HepG2 (cell line): ENCODE results near the gene SOX5. TPM values are rescaled to one million over a fixed set of nuclear protein-coding genes. Genes with fewer than 3 reads are reported as not detected.

Experiments
- ATAC-seq: fragments of 200-7000 bp; cut with Tn5 transposase; 3 replicates; pipeline ENCODE4 v1.9.1; 2020; ENCODE audit warnings: mild to moderate bottlenecking, moderate library complexity
- BruUV-seq: library from RNA; stranded (reverse); fragments of 400-500 nt; replicated peaks from 2 replicates; lab custom pipeline; 2021; lab: Mats Ljungman, UMichigan
- CTCF ChIA-PET: fragments of 300-600 bp; formaldehyde crosslinking; extraction: SDS; loops from one replicate; lab custom pipeline; 2021; ENCODE audit warnings: low total read pairs, inconsistent platforms, low intra/inter-chr PET ratio; lab: Yijun Ruan, JAX
- POLR2A ChIA-PET: fragments of 350-600 bp; sonication (Branson Sonifier 250); formaldehyde crosslinking; loops from one replicate; lab custom pipeline; 2020; ENCODE audit warnings: antibody characterized with exemption, inconsistent platforms; lab: Yijun Ruan, JAX
- DNase-seq: peaks from one replicate; pipeline ENCODE4 v3.0.0-alpha.2; 2015; ENCODE audit warnings: low spot score
- FAIRE-seq: peaks from 3 replicates; lab custom pipeline; 2011; peaks lifted over from hg19 to GRCh38; lab: Jason Lieb, UNC
- H2AFZ ChIP-seq: one replicate; pipeline ENCODE4 v1.6.1; 2011; ENCODE audit warnings: low read length, inconsistent platforms
- H3K27ac ChIP-seq: fragments of 300-600 bp; 3 replicates; pipeline ENCODE4 v1.8.0; 2011; ENCODE audit warnings: mixed run types, mild to moderate bottlenecking, mixed read lengths, low read length, inconsistent platforms; ENCODE audit not compliant: insufficient read depth; ENCODE audit errors: extremely low read length
- H3K27me3 ChIP-seq, 2 experiments: fragments of 200-600 bp in 1 of 2; 2 replicates in 1 of 2; 3 replicates in 1 of 2; pipeline versions ENCODE4 v1.6.0 to v1.8.0; 2011; ENCODE audit warnings: low read length in 2 of 2, mild to moderate bottlenecking in 2 of 2, moderate library complexity in 2 of 2, inconsistent platforms in 1 of 2; ENCODE audit not compliant: insufficient read depth in 2 of 2, control insufficient read depth in 1 of 2
- H3K36me3 ChIP-seq, 2 experiments: fragments of 200-600 bp in 1 of 2; replicated peaks in 1 of 2; 2 replicates in 1 of 2; 3 replicates in 1 of 2; pipeline versions ENCODE4 v1.5.1 to v1.8.0; 2011; ENCODE audit warnings: low read length in 2 of 2, inconsistent platforms in 1 of 2; ENCODE audit not compliant: insufficient read depth in 2 of 2, control insufficient read depth in 1 of 2
- H3K4me1 ChIP-seq: 2 replicates; pipeline ENCODE4 v1.5.1; 2012; ENCODE audit warnings: low read length, inconsistent platforms; ENCODE audit not compliant: insufficient read depth
- H3K4me2 ChIP-seq: 2 replicates; pipeline ENCODE4 v1.6.0; 2011; ENCODE audit warnings: low read depth, low read length, inconsistent platforms
- H3K4me3 ChIP-seq, 3 experiments: fragments of 200-600 bp in 1 of 3; sonication (generic), shearing (Covaris generic) in 1 of 3; replicated peaks in 1 of 3; 2 replicates each; pipeline ENCODE4 v1.5.1; 2011 to 2016; ENCODE audit warnings: low read length in 3 of 3, inconsistent platforms in 2 of 3, low read depth in 2 of 3, mild to moderate bottlenecking in 2 of 3, control low read depth in 1 of 3, mixed read lengths in 1 of 3; ENCODE audit not compliant: insufficient read depth in 1 of 3
- H3K79me2 ChIP-seq: one replicate; pipeline ENCODE4 v1.6.1; 2011; ENCODE audit warnings: low read length, inconsistent platforms; ENCODE audit not compliant: insufficient read depth
- H3K9ac ChIP-seq: 2 replicates; pipeline ENCODE4 v1.6.0; 2011; ENCODE audit warnings: mild to moderate bottlenecking, low read depth, low read length, inconsistent platforms; ENCODE audit not compliant: insufficient read depth
- H3K9me3 ChIP-seq: 2 replicates; pipeline ENCODE4 v1.5.1; 2012; ENCODE audit warnings: mild to moderate bottlenecking, low read length
- H4K20me1 ChIP-seq: 2 replicates; pipeline ENCODE4 v1.6.0; 2011; ENCODE audit warnings: inconsistent platforms, mild to moderate bottlenecking, low read length, moderate library complexity; ENCODE audit not compliant: insufficient read depth
- ATF7 ChIP-seq, 2 experiments: fragments of 450-650 bp in 1 of 2; sonication (generic) in 1 of 2; formaldehyde crosslinking in 1 of 2; IDR thresholded peaks; 2 replicates each; pipeline versions ENCODE4 v1.4.0 to v1.6.1; 2016 to 2020; ENCODE audit warnings: antibody characterized with exemption in 1 of 2, mild to moderate bottlenecking in 1 of 2, missing genetic modification reagents in 1 of 2
- THAP9 ChIP-seq: sonication (generic); formaldehyde crosslinking; IDR thresholded peaks from 2 replicates; pipeline ENCODE4; 2020; ENCODE audit warnings: missing genetic modification reagents, mild to moderate bottlenecking, borderline replicate concordance
- ZNF263 ChIP-seq: sonication (generic); formaldehyde crosslinking; IDR thresholded peaks from 2 replicates; pipeline ENCODE4 v1.4.0; 2020; ENCODE audit warnings: missing genetic modification reagents
- ZNF274 ChIP-seq: sonication (generic); formaldehyde crosslinking; IDR thresholded peaks from 2 replicates; pipeline ENCODE4 v1.5.1; 2020; ENCODE audit warnings: mild to moderate bottlenecking, missing genetic modification reagents
- WGBS: methylation state at CpG from one replicate; pipeline ENCODE4 v1.1.6; 2017; ENCODE audit warnings: low lambda C conversion rate; 5-methylcytosine and 5-hydroxymethylcytosine counted together
- in situ Hi-C: cut with HindIII; loops from 2 replicates; pipeline ENCODE4 v1.10.0; 2017; ENCODE audit warnings: low pct_unique_long_range_greater_than_20kb; ENCODE audit not compliant: extremely low pct_ligation_motif_present
- intact Hi-C: fragments of 100-400 bp; cut with micrococcal nuclease; formaldehyde crosslinking; loops from one replicate; pipeline ENCODE4 v1.10.0; 2022; ENCODE audit not compliant: unreplicated experiment
- polyA plus RNA-seq, 8 experiments: library from polyadenylated mRNA; depleted of rRNA in 3 of 8; stranded (reverse) in 7 of 8; unstranded in 1 of 8; fragments of >200 nt; fragmentation: Illumina TruSeq in 4 of 8; extraction: Trizol in 4 of 8; gene quantifications; 2 replicates each; pipeline versions ENCODE4 v1.2.1 to v1.2.3, GENCODE V29; 2011 to 2016; ENCODE audit warnings: low read depth in 4 of 8, missing spikeins in 1 of 8, mixed read lengths in 1 of 8; ENCODE audit not compliant: insufficient read depth in 1 of 8
- total RNA-seq, 5 experiments: library from RNA; depleted of rRNA; stranded (reverse); fragments of >200 nt; fragmentation: Illumina TruSeq; extraction: Trizol; gene quantifications; 2 replicates each; pipeline ENCODE4 v1.2.3, GENCODE V29; 2016; ENCODE audit warnings: low read depth in 1 of 5

Gene SOX5
- total and polyA plus RNA-seq, 2 of the 13 experiments (the other 11 are each of a cell fraction or from before 2014, with no cell fraction given), result 18.5 to 76.4 TPM

- DNase-seq (no peak), FAIRE-seq (no peak), ATAC-seq (no peak)
- no peak overlapping the region for H3K4me3 ChIP-seq
- no peak overlapping the region for H3K27ac ChIP-seq
- ChIA-PET CTCF (no interaction called here), POLR2A (no interaction called here)
- peaks cover 18% of the 10 kb centered on the region for H3K79me2 ChIP-seq
- H2AFZ ChIP-seq, result no peak overlapping the region
- H3K4me2 ChIP-seq, result no peak overlapping the region
- H3K4me1 ChIP-seq, result no peaks in the 10 kb centered on the region; the same call in 1 of the 2 replicates
- no peaks in the 10 kb centered on the region for H3K9me3 ChIP-seq
- H3K9ac ChIP-seq, result no peak overlapping the region
- H3K27me3 ChIP-seq, result no peaks in the 10 kb centered on the region; a peak in 1 of 5 replicates
- TF ChIP-seq ZNF263 (CRISPR knock-in tag), result no peak
- no peak for TF ChIP-seq ZNF274
- TF ChIP-seq ATF7 (IDR thresholded peaks at IDR 0.05), result 0 out of 2 replicates have a peak, but pooled peaks have one; percentile 3
- TF ChIP-seq ATF7 (CRISPR knock-in tag; IDR thresholded peaks at IDR 0.05), result no peak
- no peak for TF ChIP-seq THAP9 (CRISPR knock-in tag)
- BruUV-seq, result no TSS peak
- 90% methylated on average over 3 of the region's 3 CpGs for WGBS
- in situ Hi-C loops (no loop called here), intact Hi-C loops (no loop called here)
- H3K36me3 ChIP-seq, result peaks cover 1 to 10% of the 10 kb centered on the region in 2 experiments; a peak in 3 of 5 replicates
- no peaks in the 10 kb centered on the region for H4K20me1 ChIP-seq
Observed at GRCh38 chr12:23887055-23887835, 62.2 kb downstream of the SOX5 start.
